ENCODE data around the gene SRRM2. TPM values are rescaled to one million over a fixed set of nuclear protein-coding genes. Genes with fewer than 3 reads are reported as not detected.

Gene SRRM2
- total RNA-seq, 1 donor from 2014 or later = 409 TPM

DNA sequence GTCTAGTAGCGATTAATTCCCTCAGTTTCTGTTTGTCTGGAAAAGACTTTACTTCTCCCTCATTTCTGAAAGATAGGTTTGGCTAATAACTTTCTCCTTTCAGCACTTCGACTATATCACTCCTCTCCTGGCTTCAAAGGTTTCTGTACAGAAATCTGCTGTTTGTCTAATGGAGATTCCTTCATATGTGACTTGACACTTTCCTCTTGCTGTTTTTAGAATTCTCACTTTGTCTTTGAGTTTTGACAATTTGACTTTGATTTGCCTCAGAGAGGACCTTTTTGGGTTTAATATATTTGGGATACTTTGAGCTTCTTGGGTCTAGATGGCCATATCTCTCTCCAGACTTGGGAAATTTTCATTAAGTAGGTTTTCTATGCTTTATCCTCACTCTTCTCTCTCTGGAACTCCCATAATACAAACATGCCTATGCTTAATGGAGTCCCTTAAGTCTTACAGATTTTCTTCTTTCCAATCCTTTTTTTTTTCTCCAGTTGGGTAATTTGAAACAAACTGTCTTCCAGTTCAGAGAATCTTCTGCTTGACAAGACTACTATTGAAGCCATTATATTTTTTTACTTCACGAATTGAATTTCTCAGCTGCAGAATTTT lies 56.8 kb downstream of the SRRM2 start:
- no peak overlapping the region for H2AFZ ChIP-seq (ENCODE audit: low read depth, low read length)
- FAIRE-seq (no peak), DNase-seq (ENCODE audit: low read depth) (no peak)
- no peaks in the 10 kb centered on the region for H3K79me2 ChIP-seq (ENCODE audit: insufficient read depth, low read length)
- peaks cover 24% of the 10 kb centered on the region for H3K27me3 ChIP-seq (ENCODE audit: insufficient read depth, low read length)
- H3K9me3 Mint-ChIP-seq (ENCODE audit: unreplicated experiment) = peaks cover 21% of the 10 kb centered on the region
- no peak overlapping the region for H3K9ac ChIP-seq (ENCODE audit: low read length)
- peaks cover 10% of the 10 kb centered on the region for H3K9me3 ChIP-seq (ENCODE audit: insufficient read depth, low read depth, low read length)
- no peak overlapping the region for H3K27ac Mint-ChIP-seq (ENCODE audit: unreplicated experiment)
- no peaks in the 10 kb centered on the region for H3K36me3 ChIP-seq (ENCODE audit: insufficient read depth, low read length)
- H3K27ac ChIP-seq (ENCODE audit: low read depth, low read length) = no peak overlapping the region
- TF ChIP-seq, protein P1, sequence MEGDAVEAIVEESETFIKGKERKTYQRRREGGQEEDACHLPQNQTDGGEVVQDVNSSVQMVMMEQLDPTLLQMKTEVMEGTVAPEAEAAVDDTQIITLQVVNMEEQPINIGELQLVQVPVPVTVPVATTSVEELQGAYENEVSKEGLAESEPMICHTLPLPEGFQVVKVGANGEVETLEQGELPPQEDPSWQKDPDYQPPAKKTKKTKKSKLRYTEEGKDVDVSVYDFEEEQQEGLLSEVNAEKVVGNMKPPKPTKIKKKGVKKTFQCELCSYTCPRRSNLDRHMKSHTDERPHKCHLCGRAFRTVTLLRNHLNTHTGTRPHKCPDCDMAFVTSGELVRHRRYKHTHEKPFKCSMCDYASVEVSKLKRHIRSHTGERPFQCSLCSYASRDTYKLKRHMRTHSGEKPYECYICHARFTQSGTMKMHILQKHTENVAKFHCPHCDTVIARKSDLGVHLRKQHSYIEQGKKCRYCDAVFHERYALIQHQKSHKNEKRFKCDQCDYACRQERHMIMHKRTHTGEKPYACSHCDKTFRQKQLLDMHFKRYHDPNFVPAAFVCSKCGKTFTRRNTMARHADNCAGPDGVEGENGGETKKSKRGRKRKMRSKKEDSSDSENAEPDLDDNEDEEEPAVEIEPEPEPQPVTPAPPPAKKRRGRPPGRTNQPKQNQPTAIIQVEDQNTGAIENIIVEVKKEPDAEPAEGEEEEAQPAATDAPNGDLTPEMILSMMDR (IDR thresholded peaks at IDR 0.05; ENCODE audit: insufficient read depth, low read depth, low read length) = no peak
- no peak for TF ChIP-seq EZH2 (IDR thresholded peaks at IDR 0.05; ENCODE audit: insufficient read depth, low read length)
- no peaks in the 10 kb centered on the region for H4K20me1 ChIP-seq (ENCODE audit: insufficient read depth, low read length)
- H3K4me3 ChIP-seq (ENCODE audit: insufficient read depth, low read depth, low read length) = no peak overlapping the region
- no peak overlapping the region for H3K4me3 Mint-ChIP-seq (ENCODE audit: unreplicated experiment)
- peaks cover 6% of the 10 kb centered on the region for H3K36me3 Mint-ChIP-seq (ENCODE audit: low read depth, unreplicated experiment)
- H3K4me1 Mint-ChIP-seq (ENCODE audit: low read depth, unreplicated experiment) = peaks cover 1% of the 10 kb centered on the region
- H3K27me3 Mint-ChIP-seq (ENCODE audit: low read depth, unreplicated experiment) = peaks cover 52% of the 10 kb centered on the region
- no peak overlapping the region for H3K4me2 ChIP-seq (ENCODE audit: low read length)
- no peaks in the 10 kb centered on the region for H3K4me1 ChIP-seq (ENCODE audit: insufficient read depth, low read length)

DNA sequence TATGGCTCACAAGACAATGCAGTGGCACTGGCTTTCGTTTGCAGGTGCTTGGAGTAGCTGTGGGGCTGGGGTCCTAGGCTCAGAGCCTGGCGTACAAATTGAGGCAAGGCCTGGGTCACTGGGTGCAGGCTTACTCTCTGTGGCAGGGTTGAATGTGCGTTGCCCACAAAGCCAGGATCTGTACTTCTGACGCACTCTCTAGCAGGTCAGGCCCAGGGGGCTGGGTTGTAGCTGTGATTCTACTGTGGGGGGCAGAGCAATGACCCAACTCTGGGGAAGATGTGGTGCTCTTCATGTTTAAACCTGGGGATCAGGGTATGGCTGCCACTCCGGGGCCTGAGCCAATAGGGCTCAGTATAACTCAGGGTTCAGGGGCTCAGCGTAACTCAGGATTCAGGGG lies 58.2 kb downstream of the SRRM2 start:
- DNase-seq (ENCODE audit: low read depth) = no peak
- no peak overlapping the region for H2AFZ ChIP-seq (ENCODE audit: low read depth, low read length)
- H3K36me3 Mint-ChIP-seq (ENCODE audit: low read depth, unreplicated experiment) = peaks cover 5% of the 10 kb centered on the region
- no peak overlapping the region for H3K4me2 ChIP-seq (ENCODE audit: low read length)
- no peaks in the 10 kb centered on the region for H3K4me1 ChIP-seq (ENCODE audit: insufficient read depth, low read length)
- H3K9me3 Mint-ChIP-seq (ENCODE audit: unreplicated experiment) = peaks cover 15% of the 10 kb centered on the region
- FAIRE-seq = no peak
- no peaks in the 10 kb centered on the region for H4K20me1 ChIP-seq (ENCODE audit: insufficient read depth, low read length)
- H3K27me3 ChIP-seq (ENCODE audit: insufficient read depth, low read length) = peaks cover 27% of the 10 kb centered on the region
- no peak overlapping the region for H3K9ac ChIP-seq (ENCODE audit: low read length)
- no peak for TF ChIP-seq EZH2 (IDR thresholded peaks at IDR 0.05; ENCODE audit: insufficient read depth, low read length)
- TF ChIP-seq, protein P1 (IDR thresholded peaks at IDR 0.05; ENCODE audit: insufficient read depth, low read depth, low read length) = no peak
- no peaks in the 10 kb centered on the region for H3K36me3 ChIP-seq (ENCODE audit: insufficient read depth, low read length)
- H3K4me3 ChIP-seq (ENCODE audit: insufficient read depth, low read depth, low read length) = no peak overlapping the region
- H3K79me2 ChIP-seq (ENCODE audit: insufficient read depth, low read length) = no peaks in the 10 kb centered on the region
- no peak overlapping the region for H3K27ac Mint-ChIP-seq (ENCODE audit: unreplicated experiment)
- no peak overlapping the region for H3K27ac ChIP-seq (ENCODE audit: low read depth, low read length)
- peaks cover 1% of the 10 kb centered on the region for H3K4me1 Mint-ChIP-seq (ENCODE audit: low read depth, unreplicated experiment)
- H3K27me3 Mint-ChIP-seq (ENCODE audit: low read depth, unreplicated experiment) = peaks cover 46% of the 10 kb centered on the region
- H3K4me3 Mint-ChIP-seq (ENCODE audit: unreplicated experiment) = no peak overlapping the region
- no peaks in the 10 kb centered on the region for H3K9me3 ChIP-seq (ENCODE audit: insufficient read depth, low read depth, low read length)

DNA sequence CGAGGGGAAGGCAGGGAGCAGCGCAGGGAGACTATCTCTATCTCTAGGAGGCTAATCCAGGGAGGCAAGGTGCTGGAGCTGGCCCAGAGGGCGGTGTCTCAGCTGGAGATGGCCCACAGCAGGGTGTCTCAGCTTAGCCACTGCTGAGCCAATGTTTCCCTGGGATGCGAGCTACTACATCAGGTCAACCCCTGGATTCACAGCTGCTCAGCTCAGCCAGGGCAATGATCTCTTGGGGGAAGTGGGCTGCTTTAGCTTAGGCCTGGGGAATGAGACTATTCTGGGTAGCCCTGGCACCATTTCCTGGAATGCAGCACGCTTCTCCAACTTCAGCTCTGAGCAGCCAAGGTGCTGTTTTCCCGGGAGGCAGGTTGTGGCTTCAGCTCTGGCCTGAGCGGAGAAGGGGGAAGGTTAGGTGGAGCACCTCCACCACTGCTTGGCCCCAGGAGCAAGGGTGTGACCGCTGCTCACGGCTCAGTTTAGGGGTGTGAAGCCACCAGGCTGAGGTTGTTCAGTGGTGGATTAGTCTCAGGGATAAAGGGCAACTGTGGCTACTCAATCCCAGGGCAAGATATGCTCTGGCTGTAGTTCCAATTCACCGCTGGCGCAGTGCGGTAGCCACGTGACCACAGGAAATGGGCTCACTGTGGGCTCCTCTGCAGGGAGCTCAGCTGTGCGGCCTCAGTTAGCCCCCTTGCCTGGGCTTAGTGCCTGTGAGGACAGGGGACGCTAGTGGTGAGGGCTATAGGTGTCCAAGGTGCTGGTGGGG lies 59.4 kb downstream of the SRRM2 start:
- H3K9ac ChIP-seq (ENCODE audit: low read length) = no peak overlapping the region
- DNase-seq (ENCODE audit: low read depth) (no peak), FAIRE-seq (no peak)
- no peaks in the 10 kb centered on the region for H3K4me1 ChIP-seq (ENCODE audit: insufficient read depth, low read length)
- no peaks in the 10 kb centered on the region for H4K20me1 ChIP-seq (ENCODE audit: insufficient read depth, low read length)
- peaks cover 38% of the 10 kb centered on the region for H3K27me3 Mint-ChIP-seq (ENCODE audit: low read depth, unreplicated experiment)
- peaks cover 24% of the 10 kb centered on the region for H3K27me3 ChIP-seq (ENCODE audit: insufficient read depth, low read length)
- no peaks in the 10 kb centered on the region for H3K36me3 ChIP-seq (ENCODE audit: insufficient read depth, low read length)
- H3K9me3 ChIP-seq (ENCODE audit: insufficient read depth, low read depth, low read length) = no peaks in the 10 kb centered on the region
- no peaks in the 10 kb centered on the region for H3K79me2 ChIP-seq (ENCODE audit: insufficient read depth, low read length)
- H3K36me3 Mint-ChIP-seq (ENCODE audit: low read depth, unreplicated experiment) = peaks cover 5% of the 10 kb centered on the region
- no peak overlapping the region for H3K4me3 Mint-ChIP-seq (ENCODE audit: unreplicated experiment)
- H3K9me3 Mint-ChIP-seq (ENCODE audit: unreplicated experiment) = peaks cover 15% of the 10 kb centered on the region
- H2AFZ ChIP-seq (ENCODE audit: low read depth, low read length) = no peak overlapping the region
- no peak overlapping the region for H3K27ac Mint-ChIP-seq (ENCODE audit: unreplicated experiment)
- no peak overlapping the region for H3K27ac ChIP-seq (ENCODE audit: low read depth, low read length)
- no peak overlapping the region for H3K4me2 ChIP-seq (ENCODE audit: low read length)
- H3K4me1 Mint-ChIP-seq (ENCODE audit: low read depth, unreplicated experiment) = peaks cover 1% of the 10 kb centered on the region
- no peak overlapping the region for H3K4me3 ChIP-seq (ENCODE audit: insufficient read depth, low read depth, low read length)
- TF ChIP-seq EZH2 (IDR thresholded peaks at IDR 0.05; ENCODE audit: insufficient read depth, low read length) = no peak
- TF ChIP-seq, protein P1 (IDR thresholded peaks at IDR 0.05; ENCODE audit: insufficient read depth, low read depth, low read length) = no peak
